H1 (cell line): ENCODE results near the gene RPS6KL1. TPM values are rescaled to one million over a fixed set of nuclear protein-coding genes. Genes with fewer than 3 reads are reported as not detected.

Experiments used
- ASH2L ChIP-seq: fragments of 200-600, 300-600 bp; sonication (generic); IDR thresholded peaks from one replicate; pipeline ENCODE4 v1.7.1; 2017; ENCODE audit warnings: low read length
- CBX5 ChIP-seq: fragments of 300-800, 300-1000 bp; sonication (generic); IDR thresholded peaks from 2 replicates; pipeline ENCODE4 v1.7.1; 2016; ENCODE audit warnings: antibody characterized with exemption, low read length, low read depth
- CHD1 ChIP-seq: IDR thresholded peaks from 2 replicates; pipeline ENCODE4 v1.6.1; 2012; ENCODE audit warnings: low read depth, low read length, improper control_type of control experiment
- EGR1 ChIP-seq: IDR thresholded peaks from 2 replicates; pipeline ENCODE4 v1.6.1; 2011; ENCODE audit warnings: low read depth, low read length, borderline replicate concordance
- EP300 ChIP-seq, 2 experiments: IDR thresholded peaks; 1 replicate in 1 of 2; 2 replicates in 1 of 2; pipeline ENCODE4 v1.6.1; 2011 to 2012; ENCODE audit warnings: low read depth in 2 of 2, low read length in 2 of 2, mild to moderate bottlenecking in 2 of 2, borderline replicate concordance in 1 of 2, inconsistent platforms in 1 of 2, moderate library complexity in 1 of 2
- GABPA ChIP-seq: IDR thresholded peaks from 2 replicates; pipeline ENCODE4 v1.6.1; 2011; ENCODE audit warnings: mild to moderate bottlenecking, low read length, moderate library complexity, borderline replicate concordance; ENCODE audit not compliant: insufficient read depth
- JUN ChIP-seq: IDR thresholded peaks from 2 replicates; pipeline ENCODE4 v1.6.1; 2011; ENCODE audit warnings: low read depth, mild to moderate bottlenecking, improper control_type of control experiment, low read length
- JUND ChIP-seq: IDR thresholded peaks from 2 replicates; pipeline ENCODE4 v1.6.1; 2011; ENCODE audit warnings: mild to moderate bottlenecking, improper control_type of control experiment, low read length
- KDM5A ChIP-seq: fragments of 200-600 bp; IDR thresholded peaks from 2 replicates; pipeline ENCODE4 v1.7.1; 2012; ENCODE audit warnings: mild to moderate bottlenecking, low read length, inconsistent platforms, mixed read lengths
- MAFK ChIP-seq: IDR thresholded peaks from 2 replicates; pipeline ENCODE4 v1.6.1; 2012; ENCODE audit warnings: low read depth, mild to moderate bottlenecking, improper control_type of control experiment, low read length
- PHF8 ChIP-seq: fragments of 200-600 bp; sonication (generic); conservative IDR thresholded peaks from 2 replicates; pipeline ENCODE4 v1.7.1; 2012; ENCODE audit warnings: low read depth, mild to moderate bottlenecking, inconsistent platforms, low read length, moderate library complexity
- POLR2AphosphoS5 ChIP-seq: IDR thresholded peaks from 2 replicates; pipeline ENCODE4 v1.6.1; 2011; ENCODE audit warnings: low read depth, low read length
- RBBP5 ChIP-seq: IDR thresholded peaks from 2 replicates; pipeline ENCODE4 v1.7.1; 2012; ENCODE audit warnings: low read depth, mild to moderate bottlenecking, inconsistent platforms, low read length, moderate library complexity, borderline replicate concordance
- SIN3A ChIP-seq, 2 experiments: IDR thresholded peaks in 1 of 2; conservative IDR thresholded peaks in 1 of 2; 2 replicates each; pipeline ENCODE4 v1.6.1; 2011 to 2012; ENCODE audit warnings: low read length in 2 of 2, improper control_type of control experiment in 1 of 2, low read depth in 1 of 2, mild to moderate bottlenecking in 1 of 2
- SIX5 ChIP-seq: IDR thresholded peaks from 2 replicates; pipeline ENCODE4 v1.6.1; 2011; ENCODE audit warnings: mild to moderate bottlenecking, low read depth, low read length
- SP1 ChIP-seq: IDR thresholded peaks from 2 replicates; pipeline ENCODE4 v1.6.1; 2011; ENCODE audit warnings: low read depth, low read length
- SP4 ChIP-seq: IDR thresholded peaks from 2 replicates; pipeline ENCODE4 v1.6.1; 2012; ENCODE audit warnings: low read length, inconsistent platforms
- SRF ChIP-seq: IDR thresholded peaks from 2 replicates; pipeline ENCODE4 v1.6.1; 2011; ENCODE audit warnings: mild to moderate bottlenecking, low read depth, low read length, moderate library complexity
- TAF1 ChIP-seq: IDR thresholded peaks from 2 replicates; pipeline ENCODE4 v1.6.1; 2011; ENCODE audit warnings: mild to moderate bottlenecking, low read depth, low read length
- TAF7 ChIP-seq: optimal IDR thresholded peaks from 2 replicates; pipeline ENCODE3; 2011; ENCODE audit warnings: low read depth, mild to moderate bottlenecking, inconsistent platforms, low read length, moderate library complexity, borderline replicate concordance
- TBP ChIP-seq: IDR thresholded peaks from 2 replicates; pipeline ENCODE4 v1.6.1; 2011; ENCODE audit warnings: low read depth, low read length, improper control_type of control experiment
- TCF12 ChIP-seq: IDR thresholded peaks from 2 replicates; pipeline ENCODE4 v1.6.1; 2011; ENCODE audit warnings: low read depth, mild to moderate bottlenecking, low read length
- TEAD4 ChIP-seq: IDR thresholded peaks from 2 replicates; pipeline ENCODE4 v1.6.1; 2012; ENCODE audit warnings: low read depth, low read length, inconsistent platforms, mixed read lengths
- ZNF274 ChIP-seq: IDR thresholded peaks from 2 replicates; pipeline ENCODE4 v1.7.0; 2012; ENCODE audit warnings: low read length, borderline replicate concordance; ENCODE audit errors: extremely low read depth
- polyA plus RNA-seq, 7 experiments: library from polyadenylated mRNA; depleted of rRNA in 3 of 7; stranded (reverse) in 5 of 7; unstranded in 2 of 7; fragments of >200 nt in 5 of 7; fragments of 200-250 nt in 2 of 7; gene quantifications; 1 replicate in 5 of 7; 2 replicates in 1 of 7; 4 replicates in 1 of 7; pipeline versions ENCODE4 v1.2.1 to v1.2.3, GENCODE V29; 2011 to 2013; ENCODE audit warnings: missing spikeins in 2 of 7, mixed read lengths in 2 of 7
- total RNA-seq: library from RNA; stranded (reverse); fragmentation: NEBNext Ultra II Directional; extraction: Animal tissue kit (Norgen Biotek cat#: 25700); gene quantifications from 2 replicates; pipeline ENCODE4 v1.2.1, GENCODE V29; 2021

The RPS6KL1 gene
- total and polyA plus RNA-seq, 2 of the 8 experiments (the other 6 are each of a cell fraction or from before 2014, with no cell fraction given), result 9.8 to 13.8 TPM

DNA sequence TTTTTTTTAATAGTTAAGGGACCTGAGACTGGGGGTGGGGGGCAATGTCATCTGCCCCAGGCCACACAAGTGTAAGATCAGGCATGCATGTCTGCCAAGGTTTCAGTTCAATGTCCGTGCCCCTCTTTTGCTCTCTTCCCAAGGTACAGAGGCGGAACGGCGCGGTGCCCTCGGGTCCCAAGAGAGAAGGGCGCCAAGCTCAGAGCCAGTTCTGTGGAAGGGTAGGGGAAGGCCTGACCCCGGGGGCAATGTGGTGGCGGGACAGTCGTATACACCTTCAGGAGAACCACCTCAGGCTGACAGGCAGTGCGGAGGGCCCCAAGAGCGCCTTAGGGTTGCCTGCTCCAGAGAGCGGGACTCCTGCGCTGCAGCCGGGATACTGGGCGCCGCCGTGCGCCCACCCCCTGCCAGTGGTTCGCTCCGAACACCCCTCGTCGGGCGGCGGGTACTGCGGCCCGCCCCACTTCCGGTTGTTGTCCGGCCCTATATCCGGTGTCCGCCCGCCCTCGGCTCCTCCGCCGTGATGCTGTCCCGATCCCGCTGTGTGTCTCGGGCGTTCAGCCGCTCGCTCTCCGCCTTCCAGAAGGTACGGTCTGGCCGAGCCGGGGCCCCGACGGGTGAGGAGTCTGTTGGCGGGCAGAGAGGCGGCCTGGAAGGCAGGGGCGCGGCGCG is 41.5 kb downstream of the RPS6KL1 start, which contains the start of gene DLST (continued):
- TF ChIP-seq SP1 (peak; percentile 81; the same call in 1 of the 2 replicates), JUN (no peak), SRF (peak; percentile 35; the same call in 1 of the 2 replicates), SIN3A (conservative IDR thresholded peaks at IDR 0.05 in 1 of 2, IDR thresholded peaks at IDR 0.05 in 1 of 2; ENCODE audit: low read depth in 1 of 2, low read length in 2 of 2) (peak; percentile 47 to 77; a peak in 2 of 4 replicates), EP300 (IDR thresholded peaks at IDR 0.05; ENCODE audit: borderline replicate concordance in 1 of 2, low read depth in 2 of 2, low read length in 2 of 2) (peak in 1 of 2 experiments; percentile 100; a peak in 2 of 3 replicates), SIX5 (peak; percentile 68), RBBP5 (peak; percentile 94; the same call in 1 of the 2 replicates), KDM5A (peak; percentile 59; the same call in 1 of the 2 replicates), SP4 (no peak), PHF8 (peak; percentile 90; the same call in 1 of the 2 replicates), GABPA (peak; percentile 98), MAFK (no peak), ASH2L (peak; percentile 68), TEAD4 (no peak), TBP (peak; percentile 76), CHD1 (peak; percentile 98), TAF7 (peak; percentile 65), EGR1 (peak; percentile 54; the same call in 1 of the 2 replicates), TCF12 (no peak), CBX5 (no peak), JUND (peak; percentile 99), TAF1 (peak; percentile 84), POLR2AphosphoS5 (peak; percentile 90), ZNF274 (no peak)
